Endothelial cell of umbilical vein (primary cell): Measurements from ENCODE around the gene NKRF. TPM values are rescaled to one million over a fixed set of nuclear protein-coding genes. Genes with fewer than 3 reads are reported as not detected.
A peak's percentile ranks its signal among the peaks of the same experiment; 100 is the strongest.

ENCODE experiments used
- BruUV-seq: library from RNA; stranded (reverse); fragments of 400-500 nt; replicated peaks from 2 replicates; lab custom pipeline; 2021; lab: Mats Ljungman, UMichigan
- CTCF ChIA-PET: fragments of 300-600, 350-600 bp; sonication (Branson Sonifier 250); formaldehyde crosslinking; loops from one replicate; lab custom pipeline; 2021; ENCODE audit warnings: antibody characterized with exemption, inconsistent platforms; lab: Charles Lee
- POLR2A ChIA-PET: fragments of 300-600, 350-600 bp; sonication (Branson Sonifier 250); formaldehyde crosslinking; loops from one replicate; lab custom pipeline; 2021; ENCODE audit warnings: antibody characterized with exemption, inconsistent platforms; lab: Charles Lee
- DNase-seq: peaks from one replicate; pipeline ENCODE4 v3.0.0-alpha.2; 2011; ENCODE audit warnings: low read depth, low spot score
- FAIRE-seq: peaks from 2 replicates; lab custom pipeline; 2011; peaks lifted over from hg19 to GRCh38; lab: Jason Lieb, UNC
- H2AFZ ChIP-seq: 2 replicates; pipeline ENCODE4 v1.6.0; 2012; ENCODE audit warnings: low read depth, low read length, control low read depth, inconsistent platforms
- H3K27ac ChIP-seq: 2 replicates; pipeline ENCODE4 v1.5.1; 2011; ENCODE audit warnings: low read depth, mild to moderate bottlenecking, control low read depth, low read length, moderate library complexity; ENCODE audit not compliant: insufficient read depth
- H3K27me3 ChIP-seq, 2 experiments: 2 replicates each; pipeline versions ENCODE4 v1.6.0 to v1.6.1; 2011; ENCODE audit warnings: low read length in 2 of 2, mixed read lengths in 1 of 2; ENCODE audit not compliant: control insufficient read depth in 2 of 2, insufficient read depth in 2 of 2
- H3K36me3 ChIP-seq, 2 experiments: 2 replicates in 1 of 2; 3 replicates in 1 of 2; pipeline ENCODE4 v1.5.1; 2011; ENCODE audit warnings: low read length in 2 of 2, mild to moderate bottlenecking in 1 of 2, moderate library complexity in 1 of 2; ENCODE audit not compliant: control insufficient read depth in 2 of 2, insufficient read depth in 2 of 2; ENCODE audit errors: extremely low read depth in 1 of 2
- H3K4me1 ChIP-seq: 3 replicates; pipeline ENCODE4 v1.5.1; 2011; ENCODE audit warnings: mild to moderate bottlenecking, low read length; ENCODE audit not compliant: control insufficient read depth, insufficient read depth; ENCODE audit errors: extremely low read depth
- H3K4me2 ChIP-seq: 2 replicates; pipeline ENCODE4 v1.6.1; 2011; ENCODE audit warnings: low read length, control low read depth, mixed read lengths; ENCODE audit not compliant: insufficient read depth
- H3K4me3 ChIP-seq, 3 experiments: fragments of 200-600 bp in 1 of 3; sonication (generic), shearing (Covaris generic) in 1 of 3; replicated peaks in 1 of 3; 2 replicates each; pipeline ENCODE4 v1.5.1; 2011 to 2016; ENCODE audit warnings: control low read depth in 3 of 3, low read length in 3 of 3, mild to moderate bottlenecking in 2 of 3, inconsistent platforms in 1 of 3, low read depth in 1 of 3, moderate library complexity in 1 of 3; ENCODE audit not compliant: insufficient read depth in 1 of 3
- H3K79me2 ChIP-seq: 2 replicates; pipeline ENCODE4 v1.6.0; 2012; ENCODE audit warnings: low read length, inconsistent platforms; ENCODE audit not compliant: control insufficient read depth, insufficient read depth
- H3K9ac ChIP-seq: replicated peaks from 2 replicates; pipeline ENCODE3; 2011; ENCODE audit warnings: low read length, control low read depth; ENCODE audit not compliant: insufficient read depth; ENCODE audit errors: extremely low read depth
- H3K9me1 ChIP-seq: replicated peaks from 3 replicates; pipeline ENCODE4 v1.6.0; 2011; ENCODE audit warnings: mild to moderate bottlenecking, low read length; ENCODE audit not compliant: control insufficient read depth, insufficient read depth; ENCODE audit errors: extremely low read depth
- H3K9me3 ChIP-seq: replicated peaks from 2 replicates; pipeline ENCODE4 v1.5.1; 2012; ENCODE audit warnings: low read length, inconsistent platforms; ENCODE audit not compliant: control insufficient read depth, insufficient read depth
- H4K20me1 ChIP-seq: replicated peaks from 2 replicates; pipeline ENCODE3; 2011; ENCODE audit warnings: mild to moderate bottlenecking, low read length; ENCODE audit not compliant: control insufficient read depth, insufficient read depth; ENCODE audit errors: extremely low read depth
- EZH2 ChIP-seq: IDR thresholded peaks from 2 replicates; pipeline ENCODE4 v1.6.1; 2012; ENCODE audit warnings: borderline replicate concordance, low read depth, mild to moderate bottlenecking, moderate library complexity, low read length, inconsistent platforms; ENCODE audit not compliant: severe bottlenecking
- MYC ChIP-seq: IDR thresholded peaks from one replicate; pipeline ENCODE4 v1.6.1; 2011; ENCODE audit warnings: mild to moderate bottlenecking, low read depth, low read length
- POLR2A ChIP-seq: IDR thresholded peaks from 2 replicates; pipeline ENCODE4 v1.6.1; 2012; ENCODE audit warnings: low read depth, mild to moderate bottlenecking, control low read depth, low read length
- POLR2AphosphoS5 ChIP-seq: IDR thresholded peaks from 2 replicates; pipeline ENCODE4 v1.6.1; 2012; ENCODE audit warnings: low read depth, mild to moderate bottlenecking, control low read depth, low read length, moderate library complexity; ENCODE audit not compliant: insufficient read depth
- dilution Hi-C: fragments of 300-500 bp; cut with MboI; formaldehyde crosslinking; loops from one replicate; pipeline ENCODE4 v1.15.0; 2019; ENCODE audit warnings: low sequenced_read_pairs; ENCODE audit not compliant: extremely low pct_ligation_motif_present
- intact Hi-C: fragments of 100-400 bp; cut with micrococcal nuclease; formaldehyde crosslinking; loops from one replicate; pipeline ENCODE4 v1.10.0; 2022
- polyA plus RNA-seq, 4 experiments: library from polyadenylated mRNA; depleted of rRNA in 3 of 4; stranded (reverse) in 3 of 4; unstranded in 1 of 4; fragments of >200 nt; gene quantifications; 2 replicates each; pipeline versions ENCODE4 v1.2.1 to v1.2.3, GENCODE V29; 2011 to 2012; ENCODE audit warnings: missing spikeins in 1 of 4
- total RNA-seq: library from RNA; stranded (reverse); gene quantifications from 2 replicates; pipeline ENCODE4 v1.2.3, GENCODE V29; 2021

Gene NKRF
- total and polyA plus RNA-seq, 2 donors (not counting 3 experiments of a cell fraction or from before 2014, with no cell fraction given), result 2.8 to 12.0 TPM

- Histone ChIP-seq H3K9me1 (no peaks in the 10 kb centered on the region), H3K4me3 (peak within 1 kb of the TSS; percentile 75 to 85 (median 85)), H2AFZ (peak within 1 kb of the TSS; percentile 66), H3K4me1 (peaks cover 10% of the 10 kb centered on the region), H3K9ac (peak within 1 kb of the TSS; percentile 88), H4K20me1 (no peaks in the 10 kb centered on the region), H3K4me2 (peak within 1 kb of the TSS; percentile 84), H3K27ac (peak within 1 kb of the TSS; percentile 71), H3K79me2 (peaks cover 10% of the 10 kb centered on the region), H3K36me3 (no peaks in the 10 kb centered on the region), H3K27me3 (no peaks in the 10 kb centered on the region), H3K9me3 (no peaks in the 10 kb centered on the region)
- intact Hi-C loops, result loop anchor here (1.0 to 5.0 kb wide), 6 partner anchors 9 to 727 kb away; partner anchors contain the start of genes NKRF, RPL39 and STEEP1
- DNase-seq (peak; percentile 90), FAIRE-seq (peak; percentile 84)
- ChIA-PET CTCF (interaction anchor here (1.0 to 1.5 kb wide), 4 partner anchors 10 to 62 kb away, joined by 3 to 9 read pairs (median 4); partner anchors contain the start of gene STEEP1), POLR2A (interaction anchor here (0.8 to 1.9 kb wide), 4 partner anchors 9 to 31 kb away, joined by 3 to 9 read pairs (median 5); partner anchors contain the start of gene STEEP1)
- peak; percentile 82 for TF ChIP-seq POLR2A
- no peak for TF ChIP-seq EZH2
- peak; percentile 90 for TF ChIP-seq POLR2AphosphoS5
- no peak for TF ChIP-seq MYC
- no TSS peak for BruUV-seq
- dilution Hi-C loops, result no loop called here
Measured at GRCh38 chrX:119574394-119575266, 31.6 kb downstream of the NKRF start, which contains the start of gene UBE2A. Gene UBE2A, plus strand, starts transcription at chrX:119574563. Its CDS starts 149 bp downstream, at chrX:119574712.
